Stimulated activated CD8-positive, alpha-beta memory T cell treated with anti-CD3 and anti-CD28 coated beads, Interleukin-15, amount 100 ng/mL, for 48 hours (primary cell): ENCODE data around the gene TEDC2.
"Not testable (repeated sequence)": the region's sequence is repeated elsewhere in the genome, so short reads cannot be mapped to it uniquely, and the experiment has no call there.

Experiments used
- DNase-seq, 2 donors: peaks; one replicate each; pipeline ENCODE4 v3.0.0-alpha.2; 2020; ENCODE audit warnings: low read depth in 2 of 2

The TEDC2 gene

GRCh38 chr16:2459647-2460390 lies at the start of gene TEDC2:
TEDC2 (plus strand) TSS chr16:2460109; CDS start chr16:2460145, 36 bp downstream.
- peak; percentile 97 to 98 for DNase-seq

- no peak for DNase-seq
Observed at GRCh38 chr16:2415085-2415484, 44.8 kb upstream of the TEDC2 start.

- no peak for DNase-seq
Observed at GRCh38 chr16:2420035-2420434, 39.9 kb upstream of the TEDC2 start.

- no peak for DNase-seq
Observed at GRCh38 chr16:2422123-2422867, 37.6 kb upstream of the TEDC2 start.

GRCh38 chr16:2424061-2425007 lies 35.6 kb upstream of the TEDC2 start:
- no peak for DNase-seq

- no peak for DNase-seq
Observed at GRCh38 chr16:2425008-2425518, 34.8 kb upstream of the TEDC2 start.

- DNase-seq: no peak
Observed at GRCh38 chr16:2425825-2426430, 34.0 kb upstream of the TEDC2 start.

GRCh38 chr16:2426941-2427361 lies 33.0 kb upstream of the TEDC2 start:
- no peak for DNase-seq

- no peak for DNase-seq
Observed at GRCh38 chr16:2427526-2427925, 32.4 kb upstream of the TEDC2 start.

GRCh38 chr16:2428051-2428783 lies 31.7 kb upstream of the TEDC2 start:
- DNase-seq: no peak

- DNase-seq: no peak
Observed at GRCh38 chr16:2428784-2429033, 31.2 kb upstream of the TEDC2 start.

- peak; percentile 97 to 98 for DNase-seq
Observed at GRCh38 chr16:2429034-2429770, 30.7 kb upstream of the TEDC2 start, which contains the start of gene CCNF. CCNF (plus strand) TSS chr16:2429447; CDS start chr16:2429482, 35 bp downstream.

- DNase-seq: no peak
Observed at GRCh38 chr16:2429771-2430663, 29.9 kb upstream of the TEDC2 start.

GRCh38 chr16:2432286-2432685 lies 27.6 kb upstream of the TEDC2 start:
- no peak for DNase-seq

GRCh38 chr16:2432801-2433505 lies 27.0 kb upstream of the TEDC2 start:
- no peak for DNase-seq

GRCh38 chr16:2435236-2435635 lies 24.7 kb upstream of the TEDC2 start:
- DNase-seq: not testable (repeated sequence)

GRCh38 chr16:2436110-2436509 lies 23.8 kb upstream of the TEDC2 start:
- DNase-seq: no peak

GRCh38 chr16:2437032-2437790 lies 22.7 kb upstream of the TEDC2 start:
- no peak for DNase-seq
